OCI-LY1 (cell line): ENCODE results near the gene ANKRD1.
"Not testable (repeated sequence)": the region's sequence is repeated elsewhere in the genome, so short reads cannot be mapped to it uniquely, and the experiment has no call there.

Experiments used
- H2AFZ ChIP-seq: fragments of 200-600 bp; sonication (generic), shearing (Covaris generic); 2 replicates; pipeline ENCODE4 v1.6.0; 2014; ENCODE audit warnings: antibody characterized with exemption, mild to moderate bottlenecking, low read length
- H3F3A ChIP-seq: fragments of 200-600 bp; sonication (generic), shearing (Covaris generic); 2 replicates; pipeline ENCODE4 v1.6.0; 2014; ENCODE audit warnings: mild to moderate bottlenecking, antibody characterized with exemption, low read length, moderate library complexity; ENCODE audit not compliant: insufficient read depth
- H3K27ac ChIP-seq: fragments of 200-600 bp; sonication (generic); 2 replicates; pipeline ENCODE4 v1.5.1; 2014; ENCODE audit warnings: low read length, mixed run types, mild to moderate bottlenecking, low read depth; ENCODE audit not compliant: poor library complexity, severe bottlenecking
- H3K27me3 ChIP-seq: fragments of 200-600 bp; sonication (generic); 2 replicates; pipeline ENCODE4 v1.6.0; 2014; ENCODE audit warnings: antibody characterized with exemption, mild to moderate bottlenecking, low read length, moderate library complexity; ENCODE audit not compliant: insufficient read depth
- H3K36me3 ChIP-seq: fragments of 200-600 bp; sonication (generic); 2 replicates; pipeline ENCODE4 v1.6.1; 2014; ENCODE audit warnings: mild to moderate bottlenecking, antibody characterized with exemption, low read length, moderate library complexity, mixed read lengths; ENCODE audit not compliant: insufficient read depth
- H3K4me1 ChIP-seq: fragments of 200-600 bp; sonication (generic); 2 replicates; pipeline ENCODE4 v1.5.1; 2014; ENCODE audit warnings: mild to moderate bottlenecking, low read length, moderate library complexity; ENCODE audit not compliant: insufficient read depth, severe bottlenecking
- H3K4me2 ChIP-seq: fragments of 200-600 bp; sonication (generic), shearing (Covaris generic); 2 replicates; pipeline ENCODE4 v1.6.1; 2014; ENCODE audit warnings: low read length
- H3K4me3 ChIP-seq: fragments of 200-600 bp; sonication (generic); 2 replicates; pipeline ENCODE4 v1.5.1; 2014; ENCODE audit warnings: low read length, low read depth, mild to moderate bottlenecking, mixed read lengths; ENCODE audit not compliant: poor library complexity, severe bottlenecking
- H3K79me2 ChIP-seq: fragments of 200-600 bp; shearing (Covaris generic); 2 replicates; pipeline ENCODE4 v1.6.1; 2016; ENCODE audit warnings: mixed run types, low read length, mixed read lengths; ENCODE audit not compliant: insufficient read depth
- H3K9ac ChIP-seq: fragments of 200-600 bp; sonication (generic), shearing (Covaris generic); 2 replicates; pipeline ENCODE4 v1.6.1; 2014; ENCODE audit warnings: mild to moderate bottlenecking, low read length, mixed read lengths
- H3K9me2 ChIP-seq: fragments of 200-600 bp; sonication (generic), shearing (Covaris generic); 2 replicates; pipeline ENCODE4 v1.6.1; 2014; ENCODE audit warnings: low read depth, mild to moderate bottlenecking, low read length, mixed read lengths
- H3K9me3 ChIP-seq: fragments of 200-600 bp; shearing (Covaris generic); 2 replicates; pipeline ENCODE4 v1.6.1; 2014; ENCODE audit warnings: low read length, mixed read lengths
- H4K20me1 ChIP-seq: fragments of 200-600 bp; sonication (generic), shearing (Covaris generic); 2 replicates; pipeline ENCODE4 v1.6.0; 2016; ENCODE audit warnings: mild to moderate bottlenecking, low read length; ENCODE audit not compliant: insufficient read depth
- CTCF ChIP-seq: fragments of 200-600 bp; sonication (generic), shearing (Covaris generic); IDR thresholded peaks from 2 replicates; pipeline ENCODE4 v1.5.1; 2017; ENCODE audit warnings: mild to moderate bottlenecking, antibody characterized with exemption, low read length, moderate library complexity, mixed read lengths
- EZH2 ChIP-seq: fragments of 200-600 bp; sonication (generic), shearing (Covaris generic); IDR thresholded peaks from 2 replicates; pipeline ENCODE4 v1.8.0; 2017; ENCODE audit warnings: borderline replicate concordance, mixed run types, mild to moderate bottlenecking, antibody characterized with exemption, low read length, moderate library complexity, mixed read lengths

The ANKRD1 gene

GRCh38 chr10:90947030-90947960 lies 26.4 kb upstream of the ANKRD1 start:
- Histone ChIP-seq H3K27ac (no peak overlapping the region), H3F3A (no peaks in the 10 kb centered on the region), H3K9me3 (no peaks in the 10 kb centered on the region), H4K20me1 (no peaks in the 10 kb centered on the region), H3K4me1 (no peaks in the 10 kb centered on the region), H3K9me2 (no peaks in the 10 kb centered on the region), H3K79me2 (no peaks in the 10 kb centered on the region), H3K4me2 (no peak overlapping the region), H3K4me3 (no peak overlapping the region), H2AFZ (no peak overlapping the region), H3K36me3 (no peaks in the 10 kb centered on the region), H3K27me3 (no peaks in the 10 kb centered on the region), H3K9ac (no peak overlapping the region)
- TF ChIP-seq CTCF (no peak), EZH2 (no peak)

GRCh38 chr10:90945491-90946070 lies 24.7 kb upstream of the ANKRD1 start:
- H3K79me2 ChIP-seq: no peaks in the 10 kb centered on the region
- no peaks in the 10 kb centered on the region for H3K27me3 ChIP-seq
- H3K9ac ChIP-seq: no peak overlapping the region
- no peak overlapping the region for H3K4me3 ChIP-seq
- H4K20me1 ChIP-seq: no peaks in the 10 kb centered on the region
- H2AFZ ChIP-seq: no peak overlapping the region
- H3K9me2 ChIP-seq: no peaks in the 10 kb centered on the region
- no peaks in the 10 kb centered on the region for H3F3A ChIP-seq
- no peaks in the 10 kb centered on the region for H3K9me3 ChIP-seq
- H3K27ac ChIP-seq: no peak overlapping the region
- TF ChIP-seq EZH2 (no peak), CTCF (no peak)
- H3K4me2 ChIP-seq: no peak overlapping the region
- no peaks in the 10 kb centered on the region for H3K36me3 ChIP-seq
- no peaks in the 10 kb centered on the region for H3K4me1 ChIP-seq

DNA sequence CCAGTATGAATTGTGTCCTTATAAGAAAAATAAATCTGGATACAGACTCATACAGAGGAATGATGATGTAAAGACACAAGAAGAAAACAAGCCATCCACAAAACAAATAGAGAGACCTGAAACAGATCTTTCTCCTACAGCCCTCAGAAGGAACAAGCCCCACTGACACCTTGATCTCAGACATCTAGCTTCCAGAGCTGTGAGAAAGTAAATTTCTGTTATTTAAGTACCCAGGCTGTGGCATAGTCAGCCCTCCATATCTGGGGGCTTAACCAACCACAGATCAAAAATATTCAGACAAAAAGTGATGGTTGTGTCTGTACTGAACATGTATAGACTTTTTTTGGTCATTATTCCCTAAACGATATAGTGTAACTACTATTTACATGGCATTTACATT lies 23.9 kb upstream of the ANKRD1 start:
- Histone ChIP-seq H2AFZ (no peak overlapping the region), H3K79me2 (no peaks in the 10 kb centered on the region), H3K27me3 (no peaks in the 10 kb centered on the region), H3K4me3 (no peak overlapping the region), H3K4me2 (no peak overlapping the region), H3K27ac (no peak overlapping the region), H3K9me2 (no peaks in the 10 kb centered on the region), H3K9ac (no peak overlapping the region), H3K4me1 (no peaks in the 10 kb centered on the region), H3K9me3 (no peaks in the 10 kb centered on the region), H3F3A (no peaks in the 10 kb centered on the region), H3K36me3 (no peaks in the 10 kb centered on the region), H4K20me1 (no peaks in the 10 kb centered on the region)
- TF ChIP-seq EZH2: no peak
- no peak for TF ChIP-seq CTCF

- H4K20me1 ChIP-seq, H3K36me3 ChIP-seq, H3K27ac ChIP-seq, H3K4me2 ChIP-seq, H3K9me2 ChIP-seq, H3K4me1 ChIP-seq, H3F3A ChIP-seq, H3K27me3 ChIP-seq, H3K4me3 ChIP-seq, H3K9ac ChIP-seq, H3K9me3 ChIP-seq, H2AFZ ChIP-seq, H3K79me2 ChIP-seq: not testable (repeated sequence)
These were observed 22.1 kb upstream of the ANKRD1 start for GRCh38 chr10:90942980-90943379.
